K562 (cell line): ENCODE data around the gene GHDC. TPM values are rescaled to one million over a fixed set of nuclear protein-coding genes. Genes with fewer than 3 reads are reported as not detected.

Source experiments
- BCOR ChIP-seq: fragments of 450-650 bp; IDR thresholded peaks from 2 replicates; pipeline ENCODE4 v1.6.1; 2016
- BHLHE40 ChIP-seq: IDR thresholded peaks from 2 replicates; pipeline ENCODE4 v1.6.1; 2011; ENCODE audit warnings: low read length, improper control_type of control experiment
- CBX1 ChIP-seq: sonication (generic); IDR thresholded peaks from 2 replicates; pipeline ENCODE4 v1.6.1; 2016; ENCODE audit warnings: antibody characterized with exemption, low read depth, mild to moderate bottlenecking
- FOXK1 ChIP-seq: sonication (generic); formaldehyde crosslinking; IDR thresholded peaks from 2 replicates; pipeline ENCODE4 v1.8.0; 2022; ENCODE audit warnings: missing genetic modification reagents, mild to moderate bottlenecking, borderline replicate concordance
- HNRNPUL1 ChIP-seq: fragments of 200-400 bp; formaldehyde crosslinking; IDR thresholded peaks from 2 replicates; pipeline ENCODE4 v1.6.1; 2017; ENCODE audit warnings: low read length
- NRF1 ChIP-seq, 2 experiments: fragments of 450-650 bp; IDR thresholded peaks in 1 of 2; conservative IDR thresholded peaks in 1 of 2; 2 replicates each; pipeline ENCODE4 v1.6.1; 2014; ENCODE audit warnings: mild to moderate bottlenecking in 2 of 2
- RBBP5 ChIP-seq: fragments of 200-600 bp; sonication (generic); IDR thresholded peaks from 2 replicates; pipeline ENCODE4 v1.6.1; 2012; ENCODE audit warnings: borderline replicate concordance, mild to moderate bottlenecking, low read length, control low read depth, inconsistent platforms; ENCODE audit not compliant: insufficient read depth, poor library complexity, severe bottlenecking
- ZNF583 ChIP-seq: fragments of 250-450 bp; sonication (Bioruptor Pico); IDR thresholded peaks from 2 replicates; pipeline ENCODE4 v1.4.0; 2020
- polyA plus RNA-seq, 8 experiments: library from polyadenylated mRNA; depleted of rRNA in 4 of 8; stranded (reverse) in 5 of 8; unstranded in 3 of 8; fragments of >200 nt; fragmentation: Nextera tagmentation in 2 of 8; fragmentation: Illumina TruSeq in 1 of 8; extraction: Ambion mirVana in 2 of 8; extraction: Trizol in 1 of 8; gene quantifications; 2 replicates each; pipeline versions ENCODE4 v1.2.1 to v1.2.3, GENCODE V29; 2011 to 2014; ENCODE audit warnings: inconsistent platforms in 1 of 8, missing spikeins in 1 of 8
- total RNA-seq, 7 experiments: library from RNA; depleted of rRNA in 6 of 7; stranded (reverse); fragments of >200 nt in 6 of 7; fragmentation: Illumina TruSeq in 2 of 7; extraction: Trizol in 2 of 7; gene quantifications; 2 replicates each; pipeline versions ENCODE4 v1.2.1 to v1.2.3, GENCODE V29; 2011 to 2021; ENCODE audit warnings: low replicate concordance in 1 of 7
- TF ChIP-seq, protein P1 (sequence below), 3 experiments: fragments of 200-800 bp in 1 of 3; fragments of 250-450 bp in 1 of 3; fragments of 450-650 bp in 1 of 3; sonication (Bioruptor Pico) in 1 of 3; sonication (Bioruptor generic) in 1 of 3; formaldehyde crosslinking in 1 of 3; IDR thresholded peaks; 2 replicates each; pipeline versions ENCODE4 v1.6.1 to v1.8.0; 2016 to 2022; ENCODE audit warnings: mild to moderate bottlenecking in 2 of 3, missing genetic modification characterization in 2 of 3, missing compliant biosample characterization in 1 of 3, moderate library complexity in 1 of 3
- TF ChIP-seq, protein P2 (sequence below): fragments of 450-650 bp; IDR thresholded peaks from 2 replicates; pipeline ENCODE4 v1.6.1; 2016; ENCODE audit warnings: missing biosample characterization, missing genetic modification characterization
- TF ChIP-seq, protein P3 (sequence below): fragments of 250-450 bp; sonication (Bioruptor Pico); IDR thresholded peaks from 2 replicates; pipeline ENCODE4 v1.4.0; 2020; ENCODE audit warnings: mild to moderate bottlenecking
- TF ChIP-seq, protein P4 (sequence below): fragments of 250-450 bp; sonication (Bioruptor Pico); IDR thresholded peaks from 2 replicates; pipeline ENCODE4 v1.8.0; 2022; ENCODE audit warnings: moderate library complexity, mild to moderate bottlenecking, inconsistent platforms
- TF ChIP-seq, protein P5 (sequence below): fragments of 450-650 bp; IDR thresholded peaks from 2 replicates; pipeline ENCODE4 v1.6.1; 2016; ENCODE audit warnings: antibody characterized with exemption
- TF ChIP-seq, protein P6 (sequence below): fragments of 450-650 bp; formaldehyde crosslinking; IDR thresholded peaks from 2 replicates; pipeline ENCODE4 v1.4.0; 2022; ENCODE audit warnings: missing genetic modification characterization

GHDC gene
- total and polyA plus RNA-seq, 9 of the 15 experiments (the other 6 are each of a cell fraction or from before 2014, with no cell fraction given), result 0.65 to 23.2 (median 11.2) TPM

DNA sequence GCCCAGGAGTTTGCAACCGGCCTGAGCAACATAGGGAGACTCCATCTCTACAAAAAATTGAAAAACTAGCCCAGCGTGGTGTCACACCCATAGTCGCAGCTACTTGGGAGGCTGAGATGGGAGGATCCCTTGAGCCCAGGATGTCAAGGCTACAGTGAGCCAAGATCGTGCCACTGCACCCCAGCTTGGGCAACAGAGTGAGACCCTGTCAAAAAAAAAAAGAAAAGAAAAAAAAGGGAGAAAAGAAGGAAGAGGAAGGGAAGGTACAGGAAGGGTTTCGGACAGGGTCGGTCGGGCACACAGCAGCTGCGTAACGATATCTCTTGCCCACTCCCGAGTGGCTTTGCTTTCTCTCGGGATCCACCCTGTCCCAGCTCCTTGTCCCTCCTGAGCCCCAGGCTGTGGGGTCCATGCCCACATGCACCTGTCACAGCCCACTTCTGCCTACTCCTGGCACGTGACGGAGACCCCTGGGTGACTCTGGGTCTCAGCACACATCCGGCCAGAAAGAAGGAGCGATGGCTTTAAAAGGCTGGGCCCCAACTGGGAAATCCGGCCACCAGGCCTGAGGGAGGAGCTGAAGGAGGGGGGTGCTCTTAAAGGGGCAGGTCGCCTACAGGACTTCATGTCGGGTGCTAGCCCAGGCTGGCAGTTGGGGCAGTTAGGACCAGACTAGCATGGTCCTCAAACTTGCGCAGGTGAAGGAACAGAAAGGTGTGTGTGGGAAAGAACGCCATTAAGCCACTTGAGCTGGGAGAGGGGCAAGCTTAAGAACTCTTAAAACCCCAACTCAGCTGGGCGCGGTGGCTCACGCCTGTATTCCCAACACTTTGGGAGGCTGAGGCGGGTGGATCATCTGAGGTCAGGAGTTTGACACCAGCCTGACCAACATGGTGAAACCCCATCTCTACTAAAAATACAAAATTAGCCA is at the start of gene GHDC (continued):
- TF ChIP-seq, protein P1, sequence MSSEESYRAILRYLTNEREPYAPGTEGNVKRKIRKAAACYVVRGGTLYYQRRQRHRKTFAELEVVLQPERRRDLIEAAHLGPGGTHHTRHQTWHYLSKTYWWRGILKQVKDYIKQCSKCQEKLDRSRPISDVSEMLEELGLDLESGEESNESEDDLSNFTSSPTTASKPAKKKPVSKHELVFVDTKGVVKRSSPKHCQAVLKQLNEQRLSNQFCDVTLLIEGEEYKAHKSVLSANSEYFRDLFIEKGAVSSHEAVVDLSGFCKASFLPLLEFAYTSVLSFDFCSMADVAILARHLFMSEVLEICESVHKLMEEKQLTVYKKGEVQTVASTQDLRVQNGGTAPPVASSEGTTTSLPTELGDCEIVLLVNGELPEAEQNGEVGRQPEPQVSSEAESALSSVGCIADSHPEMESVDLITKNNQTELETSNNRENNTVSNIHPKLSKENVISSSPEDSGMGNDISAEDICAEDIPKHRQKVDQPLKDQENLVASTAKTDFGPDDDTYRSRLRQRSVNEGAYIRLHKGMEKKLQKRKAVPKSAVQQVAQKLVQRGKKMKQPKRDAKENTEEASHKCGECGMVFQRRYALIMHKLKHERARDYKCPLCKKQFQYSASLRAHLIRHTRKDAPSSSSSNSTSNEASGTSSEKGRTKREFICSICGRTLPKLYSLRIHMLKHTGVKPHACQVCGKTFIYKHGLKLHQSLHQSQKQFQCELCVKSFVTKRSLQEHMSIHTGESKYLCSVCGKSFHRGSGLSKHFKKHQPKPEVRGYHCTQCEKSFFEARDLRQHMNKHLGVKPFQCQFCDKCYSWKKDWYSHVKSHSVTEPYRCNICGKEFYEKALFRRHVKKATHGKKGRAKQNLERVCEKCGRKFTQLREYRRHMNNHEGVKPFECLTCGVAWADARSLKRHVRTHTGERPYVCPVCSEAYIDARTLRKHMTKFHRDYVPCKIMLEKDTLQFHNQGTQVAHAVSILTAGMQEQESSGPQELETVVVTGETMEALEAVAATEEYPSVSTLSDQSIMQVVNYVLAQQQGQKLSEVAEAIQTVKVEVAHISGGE (CRISPR knock-in tag; IDR thresholded peaks at IDR 0.05), result peak in 1 of 3 experiments; percentile 86; a peak in 2 of 6 replicates
- no peak for TF ChIP-seq HNRNPUL1
- TF ChIP-seq, protein P2, sequence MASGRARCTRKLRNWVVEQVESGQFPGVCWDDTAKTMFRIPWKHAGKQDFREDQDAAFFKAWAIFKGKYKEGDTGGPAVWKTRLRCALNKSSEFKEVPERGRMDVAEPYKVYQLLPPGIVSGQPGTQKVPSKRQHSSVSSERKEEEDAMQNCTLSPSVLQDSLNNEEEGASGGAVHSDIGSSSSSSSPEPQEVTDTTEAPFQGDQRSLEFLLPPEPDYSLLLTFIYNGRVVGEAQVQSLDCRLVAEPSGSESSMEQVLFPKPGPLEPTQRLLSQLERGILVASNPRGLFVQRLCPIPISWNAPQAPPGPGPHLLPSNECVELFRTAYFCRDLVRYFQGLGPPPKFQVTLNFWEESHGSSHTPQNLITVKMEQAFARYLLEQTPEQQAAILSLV (tag), result no peak
- TF ChIP-seq, protein P3, sequence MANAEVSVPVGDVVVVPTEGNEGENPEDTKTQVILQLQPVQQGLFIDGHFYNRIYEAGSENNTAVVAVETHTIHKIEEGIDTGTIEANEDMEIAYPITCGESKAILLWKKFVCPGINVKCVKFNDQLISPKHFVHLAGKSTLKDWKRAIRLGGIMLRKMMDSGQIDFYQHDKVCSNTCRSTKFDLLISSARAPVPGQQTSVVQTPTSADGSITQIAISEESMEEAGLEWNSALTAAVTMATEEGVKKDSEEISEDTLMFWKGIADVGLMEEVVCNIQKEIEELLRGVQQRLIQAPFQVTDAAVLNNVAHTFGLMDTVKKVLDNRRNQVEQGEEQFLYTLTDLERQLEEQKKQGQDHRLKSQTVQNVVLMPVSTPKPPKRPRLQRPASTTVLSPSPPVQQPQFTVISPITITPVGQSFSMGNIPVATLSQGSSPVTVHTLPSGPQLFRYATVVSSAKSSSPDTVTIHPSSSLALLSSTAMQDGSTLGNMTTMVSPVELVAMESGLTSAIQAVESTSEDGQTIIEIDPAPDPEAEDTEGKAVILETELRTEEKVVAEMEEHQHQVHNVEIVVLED (CRISPR knock-in tag), result no peak
- TF ChIP-seq BHLHE40, result peak; percentile 91
- peak; percentile 75 for TF ChIP-seq BCOR
- peak; percentile 65 for TF ChIP-seq RBBP5
- TF ChIP-seq, protein P4, sequence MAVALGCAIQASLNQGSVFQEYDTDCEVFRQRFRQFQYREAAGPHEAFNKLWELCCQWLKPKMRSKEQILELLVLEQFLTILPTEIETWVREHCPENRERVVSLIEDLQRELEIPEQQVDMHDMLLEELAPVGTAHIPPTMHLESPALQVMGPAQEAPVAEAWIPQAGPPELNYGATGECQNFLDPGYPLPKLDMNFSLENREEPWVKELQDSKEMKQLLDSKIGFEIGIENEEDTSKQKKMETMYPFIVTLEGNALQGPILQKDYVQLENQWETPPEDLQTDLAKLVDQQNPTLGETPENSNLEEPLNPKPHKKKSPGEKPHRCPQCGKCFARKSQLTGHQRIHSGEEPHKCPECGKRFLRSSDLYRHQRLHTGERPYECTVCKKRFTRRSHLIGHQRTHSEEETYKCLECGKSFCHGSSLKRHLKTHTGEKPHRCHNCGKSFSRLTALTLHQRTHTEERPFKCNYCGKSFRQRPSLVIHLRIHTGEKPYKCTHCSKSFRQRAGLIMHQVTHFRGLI (CRISPR knock-in tag), result no peak
- TF ChIP-seq NRF1 (conservative IDR thresholded peaks at IDR 0.05 in 1 of 2, IDR thresholded peaks at IDR 0.05 in 1 of 2), result peak in 1 of 2 experiments; percentile 37; a peak in 2 of 4 replicates
- TF ChIP-seq, protein P5, sequence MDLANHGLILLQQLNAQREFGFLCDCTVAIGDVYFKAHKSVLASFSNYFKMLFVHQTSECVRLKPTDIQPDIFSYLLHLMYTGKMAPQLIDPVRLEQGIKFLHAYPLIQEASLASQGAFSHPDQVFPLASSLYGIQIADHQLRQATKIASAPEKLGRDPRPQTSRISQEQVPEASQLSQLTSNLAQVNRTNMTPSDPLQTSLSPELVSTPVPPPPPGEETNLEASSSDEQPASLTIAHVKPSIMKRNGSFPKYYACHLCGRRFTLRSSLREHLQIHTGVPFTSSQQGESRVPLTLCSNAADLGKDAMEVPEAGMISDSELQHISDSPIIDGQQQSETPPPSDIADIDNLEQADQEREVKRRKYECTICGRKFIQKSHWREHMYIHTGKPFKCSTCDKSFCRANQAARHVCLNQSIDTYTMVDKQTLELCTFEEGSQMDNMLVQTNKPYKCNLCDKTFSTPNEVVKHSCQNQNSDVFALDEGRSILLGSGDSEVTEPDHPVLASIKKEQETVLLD, result peak; percentile 45; the same call in 1 of the 2 replicates
- no peak for TF ChIP-seq FOXK1 (CRISPR knock-in tag)
- TF ChIP-seq ZNF583 (CRISPR knock-in tag), result 0 out of 2 replicates have a peak, but pooled peaks have one; percentile 28
- no peak for TF ChIP-seq CBX1
- TF ChIP-seq, protein P6, sequence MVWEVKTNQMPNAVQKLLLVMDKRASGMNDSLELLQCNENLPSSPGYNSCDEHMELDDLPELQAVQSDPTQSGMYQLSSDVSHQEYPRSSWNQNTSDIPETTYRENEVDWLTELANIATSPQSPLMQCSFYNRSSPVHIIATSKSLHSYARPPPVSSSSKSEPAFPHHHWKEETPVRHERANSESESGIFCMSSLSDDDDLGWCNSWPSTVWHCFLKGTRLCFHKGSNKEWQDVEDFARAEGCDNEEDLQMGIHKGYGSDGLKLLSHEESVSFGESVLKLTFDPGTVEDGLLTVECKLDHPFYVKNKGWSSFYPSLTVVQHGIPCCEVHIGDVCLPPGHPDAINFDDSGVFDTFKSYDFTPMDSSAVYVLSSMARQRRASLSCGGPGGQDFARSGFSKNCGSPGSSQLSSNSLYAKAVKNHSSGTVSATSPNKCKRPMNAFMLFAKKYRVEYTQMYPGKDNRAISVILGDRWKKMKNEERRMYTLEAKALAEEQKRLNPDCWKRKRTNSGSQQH (CRISPR knock-in tag), result 0 out of 2 replicates have a peak, but pooled peaks have one; percentile 2
